G401.6 (cell line): Measurements from ENCODE around the gene ARHGEF18.

Experiments
- FAIRE-seq: peaks from 2 replicates; lab custom pipeline; 2012; peaks lifted over from hg19 to GRCh38; lab: Jason Lieb, UNC

The ARHGEF18 gene

DNA sequence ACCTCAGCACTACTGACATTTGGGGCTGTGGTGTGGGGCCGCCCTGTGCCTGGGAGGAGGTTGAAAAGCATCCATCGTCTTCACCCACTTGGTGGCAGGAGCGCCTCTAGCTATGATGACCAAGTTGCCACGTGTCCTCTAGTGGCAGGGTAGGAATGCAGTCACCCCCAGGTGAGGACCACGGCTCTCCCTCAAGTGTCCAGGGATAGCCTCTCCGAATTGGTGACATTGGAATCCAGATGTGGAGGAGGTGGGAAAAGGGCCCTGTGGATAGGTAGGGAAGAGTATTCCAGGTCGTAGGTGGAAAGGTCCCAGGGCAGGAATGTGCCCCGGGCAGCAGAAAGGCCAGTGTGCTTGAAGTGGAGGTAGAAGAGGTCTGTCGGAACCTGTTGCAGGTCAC, 37.6 kb downstream of the ARHGEF18 start:
- FAIRE-seq: no peak

GRCh38 chr19:7386769-7387168, 38.0 kb downstream of the ARHGEF18 start:
- FAIRE-seq: no peak

GRCh38 chr19:7391218-7391670, 42.5 kb downstream of the ARHGEF18 start:
- no peak for FAIRE-seq

GRCh38 chr19:7393459-7393858, 44.7 kb downstream of the ARHGEF18 start:
- FAIRE-seq: no peak

DNA sequence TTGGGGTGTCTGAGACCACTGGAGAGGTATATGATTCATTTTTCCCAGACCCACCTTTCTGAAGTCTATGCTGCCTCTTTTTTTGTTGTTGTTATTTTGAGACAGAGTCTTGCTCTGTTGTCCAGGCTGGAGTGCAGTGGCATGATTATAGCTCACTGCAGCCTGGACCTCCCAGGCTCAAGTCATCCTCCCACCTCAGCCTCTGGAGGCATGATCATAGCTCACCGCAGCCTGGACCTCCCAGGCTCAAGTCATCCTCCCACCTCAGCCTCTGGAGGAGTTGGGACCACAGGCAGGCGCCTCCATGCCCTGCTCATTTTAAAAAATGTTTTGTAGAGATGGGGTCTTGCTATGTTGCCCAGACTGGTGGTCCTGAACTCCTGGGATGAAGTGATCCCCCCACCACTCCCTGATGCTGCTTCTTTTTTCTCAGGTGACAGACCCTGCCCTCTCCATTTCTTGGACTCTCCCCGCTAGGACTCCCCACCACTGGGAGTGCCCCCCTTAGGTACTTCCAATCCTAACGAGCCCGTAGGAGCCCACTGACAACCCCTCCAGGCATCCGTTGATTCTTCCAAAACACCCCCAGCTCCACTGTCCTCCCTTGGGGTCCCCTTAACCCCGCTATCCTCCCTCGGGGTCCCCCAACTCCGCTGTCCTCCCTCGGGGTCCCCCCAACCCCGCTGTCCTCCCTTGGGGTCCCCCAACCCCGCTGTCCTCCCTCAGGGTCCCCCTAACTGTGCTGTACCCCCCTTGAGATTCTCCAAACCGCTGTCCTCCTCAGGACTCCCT, 45.4 kb downstream of the ARHGEF18 start:
- FAIRE-seq: no peak

- no peak for FAIRE-seq
Measured at GRCh38 chr19:7394731-7395359, 46.1 kb downstream of the ARHGEF18 start.

GRCh38 chr19:7395360-7396066, 46.8 kb downstream of the ARHGEF18 start:
- no peak for FAIRE-seq

GRCh38 chr19:7397687-7398086, 49.0 kb downstream of the ARHGEF18 start:
- no peak for FAIRE-seq
